ENCODE data around the gene SP5. TPM values are rescaled to one million over a fixed set of nuclear protein-coding genes. Genes with fewer than 3 reads are reported as not detected.

The SP5 gene
- total and polyA plus RNA-seq, 2 of the 4 experiments (the other 2 are of a cell fraction): not detected

DNA sequence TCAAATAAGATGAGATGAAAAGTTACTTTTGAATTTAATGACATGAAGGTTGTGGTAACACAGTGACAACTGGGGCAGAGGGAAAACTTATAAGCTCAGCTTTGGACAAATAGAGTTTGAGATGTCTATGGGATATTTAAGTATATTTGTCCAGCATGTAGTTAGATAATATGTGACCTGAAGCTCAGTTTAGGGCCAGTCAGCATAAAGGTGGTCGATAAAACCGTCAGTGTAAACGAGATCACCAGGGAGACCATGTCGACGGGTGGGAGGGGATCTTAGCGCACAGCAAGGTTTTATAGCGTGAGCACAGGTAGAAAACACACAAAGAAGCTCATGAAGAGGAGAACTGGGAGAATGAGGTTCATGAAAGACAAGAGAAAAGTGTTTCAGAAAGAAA, 47.6 kb downstream of the SP5 start:
- Histone ChIP-seq H3K9ac (ENCODE audit: low read depth, low read length) (no peak overlapping the region), H3K9me1 (ENCODE audit: insufficient read depth, low read length) (no peaks in the 10 kb centered on the region), H3K18ac (ENCODE audit: low read depth, low read length) (no peak overlapping the region), H3K36me3 (ENCODE audit: control insufficient read depth, insufficient read depth, low read length) (no peaks in the 10 kb centered on the region), H2AFZ (replicated peaks; ENCODE audit: low read length, poor library complexity) (no peak overlapping the region), H2BK120ac (ENCODE audit: low read depth, low read length) (no peak overlapping the region), H3K23ac (ENCODE audit: low read depth, low read length) (no peak overlapping the region), H3K56ac (ENCODE audit: extremely low read depth, insufficient read depth, low read length) (no peak overlapping the region), H3K4me1 (ENCODE audit: control insufficient read depth, insufficient read depth, low read length) (no peaks in the 10 kb centered on the region), H3K4me3 (ENCODE audit: insufficient read depth, low read depth, low read length) (no peak overlapping the region), H4K20me1 (ENCODE audit: insufficient read depth, low read length) (no peaks in the 10 kb centered on the region), H2BK15ac (ENCODE audit: low read depth, low read length) (no peak overlapping the region), H4K91ac (ENCODE audit: insufficient read depth, low read depth, low read length) (no peak overlapping the region), H3K27me3 (ENCODE audit: control insufficient read depth, insufficient read depth, low read length) (no peaks in the 10 kb centered on the region), H3K79me1 (ENCODE audit: low read depth in 1 of 2, low read length in 2 of 2) (no peaks in the 10 kb centered on the region), H3K14ac (replicated peaks; ENCODE audit: low read depth, low read length) (no peak overlapping the region), H4K5ac (ENCODE audit: low read depth, low read length) (no peak overlapping the region), H3K4ac (ENCODE audit: low read depth, low read length) (no peak overlapping the region), H2BK20ac (ENCODE audit: low read depth, low read length) (no peak overlapping the region), H3K27ac (ENCODE audit: insufficient read depth, low read length) (no peak overlapping the region), H2BK5ac (ENCODE audit: low read depth, low read length, poor library complexity, severe bottlenecking) (no peak overlapping the region), H4K8ac (ENCODE audit: low read depth in 2 of 2, low read length in 2 of 2) (no peak overlapping the region), H3K4me2 (ENCODE audit: low read depth, low read length) (no peak overlapping the region), H2AK9ac (replicated peaks; ENCODE audit: low read depth, low read length, poor library complexity) (no peak overlapping the region), H2AK5ac (ENCODE audit: low read depth, low read length) (no peak overlapping the region), H3K9me3 (ENCODE audit: control insufficient read depth, insufficient read depth, low read length) (no peaks in the 10 kb centered on the region)
- TF ChIP-seq MAFK (IDR thresholded peaks at IDR 0.05; ENCODE audit: low read depth, low read length) (0 out of 2 replicates have a peak, but pooled peaks have one; percentile 6), MXI1 (IDR thresholded peaks at IDR 0.05; ENCODE audit: borderline replicate concordance, low read depth, low read length) (no peak)
- ATAC-seq (ENCODE audit: low read depth) (no peak), DNase-seq (no peak)
- CTCF ChIA-PET: no interaction called here
- 83% methylated on average over 3 of the region's 7 CpGs; no CpG with 5 or more reads in 1 of the 2 experiments for WGBS, 2 experiments (ENCODE audit: extremely low coverage in 2 of 2, insufficient read length in 1 of 2)
- in situ Hi-C loops (cut with MboI; ENCODE audit: low sequenced_read_pairs) (no loop called here), intact Hi-C loops (cut with micrococcal nuclease) (no loop called here), dilution Hi-C loops (cut with HindIII; ENCODE audit: low sequenced_read_pairs, unreplicated experiment) (no loop called here)
- POLR2A ChIA-PET (ENCODE audit: unreplicated experiment): no interaction called here
- no TSS peak for BruUV-seq (replicated peaks)
